HG02852 (cell line): ENCODE data around the gene PGRMC2.
"Not testable (repeated sequence)": the region's sequence is repeated elsewhere in the genome, so short reads cannot be mapped to it uniquely, and the experiment has no call there.

Source experiments
- ATAC-seq: cut with Tn5 transposase; IDR thresholded peaks from one replicate; pipeline ENCODE4 v1.9.1; 2021; ENCODE audit warnings: mild to moderate bottlenecking, moderate library complexity; ENCODE audit not compliant: unreplicated experiment

PGRMC2 gene

DNA sequence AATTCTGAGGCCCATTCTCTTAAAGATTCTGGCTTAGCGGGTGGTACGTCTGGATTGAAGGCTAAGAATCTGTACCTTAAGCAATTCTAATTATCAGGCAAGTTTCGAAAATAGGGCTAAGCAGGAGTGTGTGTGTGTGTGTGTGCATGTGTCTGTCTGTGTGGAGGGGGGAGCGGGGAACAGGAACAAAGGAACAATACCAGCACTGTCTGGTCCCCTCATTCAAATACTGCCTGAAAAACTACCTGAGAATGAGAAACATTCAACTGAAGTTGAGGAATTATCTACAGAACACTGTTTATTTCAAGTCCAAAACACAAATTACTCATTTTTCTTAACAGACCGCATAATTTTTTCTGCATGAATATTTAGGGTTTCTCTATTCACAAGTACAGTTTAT lies 18.6 kb downstream of the PGRMC2 start:
- ATAC-seq: no peak

DNA sequence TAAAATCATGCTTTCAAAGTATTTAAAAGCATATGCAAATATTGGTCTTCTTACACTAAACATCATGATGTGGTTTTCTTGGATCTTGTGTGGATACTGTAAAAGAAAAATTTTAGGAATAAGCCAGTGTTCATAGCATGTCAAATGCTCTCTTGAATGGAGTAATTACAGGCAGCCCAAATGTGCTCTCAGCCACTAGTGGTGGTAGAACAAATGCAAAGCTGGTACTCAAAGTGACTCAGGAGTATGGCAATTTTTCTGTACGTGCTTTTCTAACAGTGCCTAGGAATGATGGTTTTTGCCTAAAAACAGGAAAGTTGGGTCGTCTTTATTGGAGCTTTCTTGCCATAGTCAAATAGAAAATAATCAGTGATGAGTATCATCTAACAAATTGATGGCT lies 19.9 kb downstream of the PGRMC2 start:
- no peak for ATAC-seq

GRCh38 chr4:128267171-128267570 lies 20.4 kb downstream of the PGRMC2 start:
- ATAC-seq: not testable (repeated sequence)

DNA sequence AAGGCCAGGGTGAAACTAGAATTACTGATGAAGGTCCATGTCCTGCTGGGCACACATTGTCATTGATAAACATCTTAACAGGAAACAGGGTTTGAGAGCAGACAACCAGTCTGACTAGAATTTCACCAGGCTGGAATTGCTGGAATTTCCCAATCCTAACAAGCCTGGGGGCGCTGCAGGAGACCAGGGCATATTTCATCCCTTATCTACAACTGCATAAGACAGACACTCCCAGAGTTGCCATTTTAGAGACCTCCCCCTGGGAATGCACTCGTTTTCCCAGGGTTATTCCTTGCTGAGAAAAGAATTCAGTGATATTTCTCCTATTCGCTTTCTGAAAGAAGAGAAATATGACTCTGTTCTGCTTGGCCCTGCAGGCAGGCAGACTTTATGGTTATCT lies 22.1 kb downstream of the PGRMC2 start:
- ATAC-seq: not testable (repeated sequence)

DNA sequence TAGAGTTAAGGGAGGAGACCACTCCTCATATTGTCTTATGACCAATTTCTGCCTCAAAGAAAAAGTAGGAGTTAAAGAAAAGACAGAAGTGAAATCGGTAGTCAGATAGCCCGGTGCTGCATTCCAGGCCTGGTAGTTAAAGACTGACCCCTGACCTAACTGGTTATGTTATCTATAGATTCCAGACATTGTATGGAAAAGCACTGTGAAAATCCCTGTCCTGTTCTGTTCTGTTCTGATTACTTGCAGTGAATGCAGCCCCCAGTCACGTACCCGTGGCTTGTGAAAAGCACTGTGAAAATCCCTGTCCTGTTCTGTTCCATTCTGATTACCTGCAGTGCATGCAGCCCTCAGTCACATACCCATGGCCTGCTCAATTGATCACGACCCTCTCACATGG lies 27.7 kb downstream of the PGRMC2 start:
- not testable (repeated sequence) for ATAC-seq

DNA sequence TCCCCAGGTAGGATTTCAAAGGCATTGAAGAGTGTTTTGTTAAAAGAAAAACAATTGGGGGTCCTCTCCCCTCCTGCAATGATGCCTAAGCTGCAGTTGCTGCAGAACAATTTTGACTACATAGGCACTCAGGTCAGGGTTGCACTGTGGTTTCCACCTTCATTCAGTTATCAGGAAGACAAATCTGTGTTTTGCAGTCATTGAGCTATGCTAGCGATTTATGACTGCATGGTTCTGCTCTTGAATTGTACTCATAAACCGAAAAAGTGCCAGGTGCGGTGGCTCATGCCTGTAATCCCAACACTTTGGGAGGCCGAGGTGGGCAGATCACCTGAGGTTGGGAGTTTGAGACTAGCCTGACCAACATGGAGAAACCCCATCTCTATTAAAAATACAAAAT lies 29.4 kb downstream of the PGRMC2 start:
- not testable (repeated sequence) for ATAC-seq

DNA sequence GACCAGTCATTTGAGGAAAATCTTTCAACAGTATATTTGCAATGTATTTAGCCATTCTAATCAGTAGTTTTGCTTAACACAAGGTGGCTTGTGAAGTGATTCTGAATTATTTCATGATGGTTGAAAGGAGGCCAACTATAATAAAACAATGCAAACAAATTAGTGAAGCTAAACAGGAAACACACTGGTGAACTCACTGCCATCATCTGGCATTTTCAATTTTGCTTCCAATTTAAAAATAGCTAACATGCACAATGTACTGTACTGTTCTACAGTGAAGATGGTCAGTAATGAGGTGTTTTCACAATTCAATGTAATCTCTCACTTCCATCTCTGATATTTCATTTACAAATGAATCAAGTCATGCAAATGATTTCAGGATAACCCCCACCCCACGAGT lies 31.1 kb downstream of the PGRMC2 start:
- no peak for ATAC-seq

DNA sequence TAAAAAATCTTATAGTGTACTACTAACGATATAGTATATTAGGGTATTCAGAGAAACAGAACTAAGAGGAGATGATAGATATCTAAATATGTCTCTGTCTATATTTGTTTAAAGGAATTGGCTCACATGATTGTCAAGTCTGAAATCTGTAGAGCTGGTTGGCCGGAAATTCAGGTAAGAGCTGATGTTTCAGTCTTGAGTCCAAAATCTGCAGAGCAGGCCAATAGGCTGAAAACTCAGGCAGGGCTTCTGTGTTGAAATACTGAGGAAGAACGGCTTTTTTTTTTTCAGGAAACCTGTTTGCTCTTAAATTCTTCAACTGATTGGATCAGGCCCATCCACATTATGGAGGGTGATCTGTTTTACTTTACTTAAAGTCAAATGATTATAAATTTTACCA lies 31.7 kb downstream of the PGRMC2 start:
- ATAC-seq: no peak

- no peak for ATAC-seq
These were observed 37.6 kb downstream of the PGRMC2 start for GRCh38 chr4:128249787-128250668.

- no peak for ATAC-seq
These were observed 39.7 kb downstream of the PGRMC2 start for GRCh38 chr4:128247906-128248305.

DNA sequence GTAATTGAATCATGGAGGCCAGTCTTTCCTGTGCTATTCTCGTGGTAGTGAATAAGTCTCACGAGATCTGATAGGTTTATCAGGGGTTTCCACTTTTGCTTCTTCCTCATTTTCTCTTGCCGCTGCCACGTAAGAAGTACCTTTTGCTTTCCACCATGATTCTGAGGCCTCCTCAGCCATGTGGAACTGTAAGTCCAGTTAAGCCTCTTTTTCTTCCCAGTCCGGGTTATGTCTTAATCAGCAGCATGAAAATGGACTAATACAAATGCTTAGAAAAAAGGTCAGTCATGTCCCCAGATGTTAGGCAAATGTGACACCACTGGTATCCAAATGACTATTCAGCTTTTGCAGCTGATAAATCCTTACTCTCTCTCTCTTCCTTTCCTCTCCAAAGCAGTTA lies 42.2 kb downstream of the PGRMC2 start:
- ATAC-seq: not testable (repeated sequence)

GRCh38 chr4:128244379-128244778 lies 43.2 kb downstream of the PGRMC2 start:
- ATAC-seq: no peak

GRCh38 chr4:128242601-128243000 lies 45.0 kb downstream of the PGRMC2 start:
- no peak for ATAC-seq

DNA sequence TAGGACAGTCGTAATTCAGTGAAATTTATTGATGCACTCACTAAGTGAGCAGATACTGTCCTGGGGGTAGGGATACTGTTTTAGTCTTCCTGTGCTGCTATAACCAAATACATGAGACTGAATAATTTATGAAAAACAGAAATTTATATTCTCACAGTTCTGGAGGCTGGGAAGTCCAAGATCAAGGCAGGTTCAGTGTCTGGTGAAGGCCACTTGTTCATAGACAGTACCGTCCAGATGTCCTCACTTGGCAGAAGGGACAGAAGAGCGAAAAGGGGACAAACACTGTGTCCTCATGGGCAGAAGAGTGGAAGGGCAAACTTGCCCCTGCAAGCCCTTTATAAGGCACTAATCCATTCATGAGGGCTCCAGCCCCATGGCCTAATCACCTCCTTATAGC lies 45.6 kb downstream of the PGRMC2 start:
- ATAC-seq: no peak

DNA sequence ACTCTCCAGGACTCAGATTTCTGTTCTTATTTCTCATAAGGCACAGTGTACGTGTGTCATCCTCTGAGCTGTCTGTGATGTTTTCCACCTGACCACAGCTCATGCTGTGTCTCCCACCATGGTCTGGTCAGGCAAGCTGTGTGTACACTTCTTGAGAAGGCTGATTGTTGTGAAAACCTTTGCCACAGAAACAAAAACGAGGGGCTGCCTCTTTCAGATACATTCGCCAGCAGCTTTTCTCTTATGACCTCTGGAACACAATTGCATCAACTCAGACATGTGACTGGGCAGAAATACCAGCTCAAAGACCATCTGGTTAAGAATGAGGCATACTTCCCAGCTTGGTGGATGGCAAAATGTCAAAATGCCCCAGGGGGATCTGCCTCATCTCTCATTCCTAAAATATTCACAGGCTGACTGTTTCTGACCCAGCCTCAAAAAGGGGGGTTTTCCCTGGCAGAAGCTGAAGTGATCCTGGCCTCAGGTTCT lies 46.1 kb downstream of the PGRMC2 start:
- peak; percentile 58 for ATAC-seq

DNA sequence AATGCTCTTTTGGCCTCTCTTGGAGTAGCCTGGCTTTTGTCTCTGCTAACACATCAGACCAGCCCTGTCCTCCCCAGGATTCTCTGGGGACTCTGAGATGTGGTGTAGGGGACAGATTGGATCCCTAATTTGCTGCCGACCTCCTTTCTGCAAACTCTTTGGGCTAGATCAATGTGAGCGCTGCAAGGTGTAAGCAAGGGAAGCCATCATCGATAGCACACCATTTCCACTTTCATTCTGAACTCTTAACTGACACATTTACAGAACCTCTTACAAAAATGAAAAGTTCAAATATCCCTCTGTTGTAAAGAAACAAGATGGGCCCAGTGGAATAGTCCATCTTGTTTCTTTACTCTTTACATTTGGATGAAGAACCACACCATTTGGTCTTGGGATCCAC lies 46.6 kb downstream of the PGRMC2 start:
- peak; percentile 34 for ATAC-seq

DNA sequence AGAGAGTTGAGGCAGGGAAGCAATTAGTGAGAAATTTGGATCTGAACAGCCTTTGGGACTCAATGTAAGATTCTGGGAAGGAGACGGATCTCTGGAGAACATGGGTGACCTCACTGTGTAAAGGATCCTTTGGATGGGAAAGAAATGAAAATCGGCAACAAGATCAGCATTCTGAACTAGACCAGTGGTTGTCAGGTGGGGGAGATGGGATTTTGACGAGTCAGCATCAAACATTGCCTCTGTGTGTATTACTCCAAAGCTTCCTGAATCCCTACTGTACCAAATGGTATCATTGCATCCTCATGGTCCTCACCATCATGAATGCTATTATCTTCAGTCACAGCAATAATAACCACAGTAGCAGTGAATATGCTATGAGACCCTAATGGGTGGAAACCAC lies 52.8 kb downstream of the PGRMC2 start:
- ATAC-seq: no peak

- no peak for ATAC-seq
These were observed 54.9 kb downstream of the PGRMC2 start for GRCh38 chr4:128232719-128233118.

GRCh38 chr4:128228845-128229795 lies 58.5 kb downstream of the PGRMC2 start:
- no peak for ATAC-seq

DNA sequence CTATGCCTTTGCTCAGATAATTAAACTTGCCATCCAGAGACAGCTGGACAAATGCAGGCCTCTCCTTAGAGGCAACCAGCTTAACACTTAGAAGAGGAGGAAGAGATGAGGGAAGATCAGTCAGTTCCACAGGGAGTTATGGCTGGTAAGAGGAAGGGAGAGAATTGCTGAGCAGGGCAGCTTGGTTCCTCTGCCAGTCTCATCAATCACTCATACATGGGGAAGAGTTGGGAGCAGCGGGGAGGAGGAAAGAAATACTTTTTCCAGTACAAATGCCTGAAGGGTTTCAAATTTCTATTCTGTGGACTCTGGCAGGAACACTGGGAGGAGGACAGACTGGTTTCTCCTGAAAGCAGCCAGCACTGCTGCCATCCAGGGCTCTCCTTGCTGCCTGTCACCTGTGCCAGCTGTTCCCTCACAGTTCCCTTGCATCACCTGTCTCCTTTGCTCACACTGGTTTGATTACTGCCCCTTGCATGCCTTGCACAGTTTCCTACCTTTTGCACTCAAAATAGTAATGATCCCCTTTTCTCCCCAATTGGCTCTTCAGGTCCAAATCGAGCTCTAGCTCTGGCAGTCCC lies 59.5 kb downstream of the PGRMC2 start:
- no peak for ATAC-seq

DNA sequence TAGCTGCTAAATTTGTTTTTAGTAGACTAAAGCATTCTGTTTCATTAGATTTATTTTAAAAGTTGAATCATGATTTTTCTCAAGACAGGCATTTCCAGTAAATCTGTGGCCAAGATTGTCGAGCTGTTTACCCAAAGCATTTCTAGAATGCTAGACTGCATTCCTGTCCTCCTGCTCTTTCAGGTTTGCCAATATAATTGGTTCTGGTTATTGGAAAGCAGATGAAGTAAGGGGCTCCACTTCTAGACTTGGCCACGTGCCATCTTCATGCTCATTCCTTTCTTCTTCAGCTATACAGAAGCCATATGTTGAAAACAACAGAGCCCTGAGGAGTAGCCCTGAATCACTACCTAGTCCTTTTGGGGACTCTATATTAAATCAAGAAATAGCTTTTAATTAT lies 62.5 kb downstream of the PGRMC2 start:
- ATAC-seq: no peak
